Naive B cell (primary cell): ENCODE results near the gene LGI2. TPM values are rescaled to one million over a fixed set of nuclear protein-coding genes. Genes with fewer than 3 reads are reported as not detected.
"Not testable (repeated sequence)": the region's sequence is repeated elsewhere in the genome, so short reads cannot be mapped to it uniquely, and the experiment has no call there.

Experiments used
- ATAC-seq, 2 donors: fragments of 150-1000 bp; cut with Tn5 transposase; 2 replicates each; pipeline ENCODE4 v1.10.0; 2021; ENCODE audit warnings: low read depth in 2 of 2, mild to moderate bottlenecking in 2 of 2, moderate library complexity in 2 of 2
- DNase-seq: peaks from one replicate; pipeline ENCODE4 v3.0.0; 2022
- H3K27ac Mint-ChIP-seq, 6 donors: one replicate each; pipeline ENCODE4 v1.8.0; 2020 to 2022; ENCODE audit warnings: mild to moderate bottlenecking in 6 of 6, mixed read lengths in 6 of 6, moderate library complexity in 5 of 6, inconsistent platforms in 2 of 6
- H3K27me3 Mint-ChIP-seq, 3 donors: one replicate each; pipeline ENCODE4 v1.8.0; 2021 to 2022; ENCODE audit warnings: mixed read lengths in 3 of 3, mild to moderate bottlenecking in 1 of 3
- H3K36me3 Mint-ChIP-seq, 2 donors: one replicate each; pipeline ENCODE4 v1.8.0; 2020 to 2022; ENCODE audit warnings: mixed read lengths in 2 of 2, inconsistent platforms in 1 of 2, mild to moderate bottlenecking in 1 of 2
- H3K4me1 Mint-ChIP-seq, 3 donors: one replicate each; pipeline ENCODE4 v1.8.0; 2020 to 2022; ENCODE audit warnings: mixed read lengths in 3 of 3, inconsistent platforms in 1 of 3, mild to moderate bottlenecking in 1 of 3, moderate library complexity in 1 of 3
- H3K4me3 Mint-ChIP-seq, 8 donors: one replicate each; pipeline ENCODE4 v1.8.0; 2020 to 2022; ENCODE audit warnings: mild to moderate bottlenecking in 8 of 8, mixed read lengths in 8 of 8, moderate library complexity in 8 of 8, inconsistent platforms in 2 of 8
- H3K9me3 Mint-ChIP-seq, 7 donors: one replicate each; pipeline ENCODE4 v1.8.0; 2020 to 2022; ENCODE audit warnings: mixed read lengths in 7 of 7, mild to moderate bottlenecking in 5 of 7, inconsistent platforms in 2 of 7, moderate library complexity in 1 of 7
- polyA plus RNA-seq, 6 donors: library from polyadenylated mRNA; unstranded; fragments of 300-500 nt; fragmentation: Illumina TruSeq; gene quantifications; one replicate each; pipeline ENCODE4 v1.2.3, GENCODE V29; 2021; ENCODE audit warnings: low read depth in 6 of 6

Gene LGI2
- not detected for polyA plus RNA-seq

- ATAC-seq (no peak), DNase-seq (no peak)
- Mint-ChIP-seq H3K36me3 (peaks cover 0 to 8% of the 10 kb centered on the region in 2 donors), H3K4me3 (peak within 1 kb of the TSS in 6 of 8 donors; percentile 18 to 66 (median 50)), H3K27me3 (peaks cover 67 to 78% (median 67%) of the 10 kb centered on the region in 3 donors), H3K27ac (no peak within 1 kb of the TSS), H3K4me1 (peaks cover 5 to 11% (median 6%) of the 10 kb centered on the region in 3 donors), H3K9me3 (peaks cover 6 to 17% (median 12%) of the 10 kb centered on the region in 7 donors)
These were observed at the start of gene LGI2 for GRCh38 chr4:25030277-25031076. TSS of gene LGI2 (minus strand) at chr4:25030946. CDS start at chr4:25030693, 253 bp downstream.

DNA sequence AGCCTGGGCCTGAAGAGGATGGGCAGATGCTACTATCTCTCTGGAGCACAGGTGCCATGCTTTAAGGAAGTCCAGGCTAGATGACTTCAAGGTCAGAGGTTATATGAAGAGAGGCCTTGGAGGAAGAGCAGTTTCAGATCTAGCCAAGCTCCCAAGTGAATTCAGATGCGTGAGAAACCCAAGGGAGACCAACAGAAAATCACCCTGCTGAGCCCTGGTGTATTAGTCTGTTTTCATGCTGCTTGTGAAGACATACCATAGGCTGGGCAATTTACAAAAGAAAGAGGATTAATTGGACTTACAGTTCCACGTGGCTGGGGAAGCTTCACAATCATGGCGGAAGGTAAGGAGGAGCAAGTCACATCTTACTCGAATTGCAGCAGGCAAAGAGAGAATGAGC is 47.8 kb upstream of the LGI2 start:
- Mint-ChIP-seq H3K27ac (no peak overlapping the region), H3K27me3 (peaks cover 8 to 39% (median 25%) of the 10 kb centered on the region in 3 donors), H3K9me3 (peaks cover 0 to 10% (median 1%) of the 10 kb centered on the region in 7 donors), H3K36me3 (no peaks in the 10 kb centered on the region), H3K4me3 (no peak overlapping the region), H3K4me1 (no peaks in the 10 kb centered on the region)
- ATAC-seq (no peak), DNase-seq (no peak)

GRCh38 chr4:25076625-25077398 is 46.1 kb upstream of the LGI2 start:
- DNase-seq: no peak
- H3K9me3 Mint-ChIP-seq: peaks cover 0 to 13% (median 7%) of the 10 kb centered on the region in 7 donors
- peaks cover 6 to 33% (median 25%) of the 10 kb centered on the region in 3 donors for H3K27me3 Mint-ChIP-seq
- no peak overlapping the region for H3K27ac Mint-ChIP-seq
- H3K4me1 Mint-ChIP-seq: no peaks in the 10 kb centered on the region
- H3K4me3 Mint-ChIP-seq: no peak overlapping the region
- ATAC-seq: no peak
- H3K36me3 Mint-ChIP-seq: no peaks in the 10 kb centered on the region

- H3K27me3 Mint-ChIP-seq: peaks cover 8 to 30% (median 27%) of the 10 kb centered on the region in 3 donors
- ATAC-seq (no peak), DNase-seq (no peak)
- no peak overlapping the region for H3K27ac Mint-ChIP-seq
- no peak overlapping the region for H3K4me3 Mint-ChIP-seq
- peaks cover 0 to 13% (median 7%) of the 10 kb centered on the region in 7 donors for H3K9me3 Mint-ChIP-seq
- no peaks in the 10 kb centered on the region for H3K36me3 Mint-ChIP-seq
- no peaks in the 10 kb centered on the region for H3K4me1 Mint-ChIP-seq
These were observed 45.1 kb upstream of the LGI2 start for GRCh38 chr4:25075851-25076250.

DNA sequence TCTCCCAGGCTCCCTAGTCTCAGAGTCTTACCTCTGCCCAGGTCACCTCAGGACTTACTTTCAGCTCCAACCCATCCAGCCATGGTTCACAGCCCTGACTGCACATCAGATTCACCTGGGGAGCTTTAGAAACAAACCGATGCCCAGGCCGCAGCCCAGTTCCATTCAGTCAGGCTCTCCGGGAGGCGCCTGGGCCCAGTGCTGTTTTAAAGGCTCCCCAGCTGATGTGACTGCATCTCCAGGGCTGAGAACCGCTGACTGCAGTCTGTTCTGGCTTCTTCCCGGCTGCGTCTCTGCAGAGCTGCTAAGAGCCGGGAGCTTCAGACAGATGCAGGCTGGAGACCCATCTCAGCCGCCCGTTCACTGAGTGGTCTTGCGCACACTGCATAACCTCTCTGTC is 44.4 kb upstream of the LGI2 start:
- Mint-ChIP-seq H3K9me3 (peaks cover 0 to 13% (median 7%) of the 10 kb centered on the region in 7 donors), H3K4me1 (no peaks in the 10 kb centered on the region), H3K4me3 (no peak overlapping the region), H3K27me3 (peaks cover 8 to 35% (median 31%) of the 10 kb centered on the region in 3 donors), H3K36me3 (no peaks in the 10 kb centered on the region), H3K27ac (no peak overlapping the region)
- no peak for DNase-seq
- ATAC-seq: no peak

- peaks cover 17 to 19% (median 18%) of the 10 kb centered on the region in 3 donors for H3K27me3 Mint-ChIP-seq
- ATAC-seq (no peak), DNase-seq (no peak)
- H3K27ac Mint-ChIP-seq: no peak overlapping the region
- peaks cover 0 to 13% (median 6%) of the 10 kb centered on the region in 7 donors for H3K9me3 Mint-ChIP-seq
- H3K4me3 Mint-ChIP-seq: no peak overlapping the region
- no peaks in the 10 kb centered on the region for H3K4me1 Mint-ChIP-seq
- H3K36me3 Mint-ChIP-seq: no peaks in the 10 kb centered on the region
These were observed 39.8 kb upstream of the LGI2 start for GRCh38 chr4:25070545-25070944.

DNA sequence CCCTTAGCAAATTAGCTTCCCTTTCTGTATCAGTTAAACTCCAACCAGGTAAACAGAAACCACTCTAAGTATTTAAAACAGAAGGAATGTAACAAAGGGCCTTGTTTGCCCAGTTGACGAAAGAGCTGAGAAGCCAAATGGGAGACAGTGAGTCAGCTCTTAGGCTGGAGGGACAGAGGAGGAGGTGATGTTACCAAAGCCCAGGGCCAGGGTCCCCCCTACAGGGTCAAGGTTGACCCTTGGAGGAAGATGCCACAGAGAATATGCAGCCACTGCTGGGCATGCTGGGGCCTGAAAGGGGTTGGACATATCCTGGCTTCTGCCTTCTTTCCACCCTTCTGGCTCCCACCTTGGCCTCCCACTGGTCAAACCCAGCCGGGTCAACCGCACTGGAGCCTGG is 38.3 kb upstream of the LGI2 start:
- H3K27me3 Mint-ChIP-seq: peaks cover 15 to 17% (median 16%) of the 10 kb centered on the region in 3 donors
- H3K9me3 Mint-ChIP-seq: peaks cover 0 to 12% (median 5%) of the 10 kb centered on the region in 7 donors
- no peak overlapping the region for H3K4me3 Mint-ChIP-seq
- ATAC-seq: no peak
- no peaks in the 10 kb centered on the region for H3K36me3 Mint-ChIP-seq
- no peak overlapping the region for H3K27ac Mint-ChIP-seq
- DNase-seq: no peak
- no peaks in the 10 kb centered on the region for H3K4me1 Mint-ChIP-seq

DNA sequence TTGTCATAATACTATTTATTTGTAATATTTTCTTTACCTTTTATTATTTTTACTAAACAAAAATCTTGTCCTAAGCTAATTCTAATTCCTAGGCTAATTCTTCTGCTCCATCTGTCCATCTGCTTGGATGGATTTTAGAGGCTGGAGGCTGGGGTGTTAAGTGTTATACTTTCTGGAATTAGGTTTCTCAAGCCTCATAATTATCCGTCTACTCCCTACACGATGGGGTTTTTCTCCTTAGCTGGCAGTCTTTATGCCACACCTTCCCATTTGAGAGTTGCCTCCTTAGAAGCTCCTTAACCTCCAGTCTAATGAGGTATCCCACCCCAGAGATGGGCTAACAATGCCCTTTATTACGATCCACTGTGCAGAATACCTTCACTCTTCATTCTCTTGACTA is 37.6 kb upstream of the LGI2 start:
- Mint-ChIP-seq H3K9me3 (peaks cover 0 to 12% (median 3%) of the 10 kb centered on the region in 7 donors), H3K27me3 (peaks cover 15 to 17% (median 16%) of the 10 kb centered on the region in 3 donors), H3K4me3 (no peak overlapping the region), H3K36me3 (no peaks in the 10 kb centered on the region), H3K27ac (no peak overlapping the region), H3K4me1 (no peaks in the 10 kb centered on the region)
- DNase-seq (no peak), ATAC-seq (no peak)

GRCh38 chr4:25065932-25066590 is 35.3 kb upstream of the LGI2 start:
- Mint-ChIP-seq H3K9me3 (peaks cover 0 to 8% (median 0%) of the 10 kb centered on the region in 7 donors), H3K27ac (no peak overlapping the region), H3K4me3 (no peak overlapping the region), H3K27me3 (peaks cover 15 to 26% (median 20%) of the 10 kb centered on the region in 3 donors), H3K4me1 (no peaks in the 10 kb centered on the region), H3K36me3 (no peaks in the 10 kb centered on the region)
- ATAC-seq (no peak), DNase-seq (no peak)

GRCh38 chr4:25065431-25065858 is 34.7 kb upstream of the LGI2 start:
- ATAC-seq: no peak
- Mint-ChIP-seq H3K27me3 (peaks cover 15 to 20% (median 20%) of the 10 kb centered on the region in 3 donors), H3K36me3 (no peaks in the 10 kb centered on the region), H3K4me1 (no peaks in the 10 kb centered on the region), H3K9me3 (peaks cover 0 to 8% (median 0%) of the 10 kb centered on the region in 7 donors), H3K4me3 (no peak overlapping the region), H3K27ac (no peak overlapping the region)
- no peak for DNase-seq

GRCh38 chr4:25064447-25064846 is 33.7 kb upstream of the LGI2 start:
- H3K9me3 Mint-ChIP-seq, H3K4me3 Mint-ChIP-seq, H3K36me3 Mint-ChIP-seq, ATAC-seq, H3K4me1 Mint-ChIP-seq, DNase-seq: not testable (repeated sequence)
- H3K27ac Mint-ChIP-seq: peak overlapping the region in 1 of 6 donors; percentile 39
- peaks cover 11 to 25% (median 20%) of the 10 kb centered on the region in 3 donors for H3K27me3 Mint-ChIP-seq

- Mint-ChIP-seq H3K27ac (no peak overlapping the region), H3K4me3 (peak overlapping the region in 1 of 8 donors; percentile 37), H3K9me3 (peaks cover 0 to 13% (median 2%) of the 10 kb centered on the region in 7 donors), H3K4me1 (no peaks in the 10 kb centered on the region), H3K27me3 (peaks cover 11 to 21% (median 18%) of the 10 kb centered on the region in 3 donors), H3K36me3 (no peaks in the 10 kb centered on the region)
- ATAC-seq: no peak
- no peak for DNase-seq
These were observed 32.4 kb upstream of the LGI2 start for GRCh38 chr4:25063116-25063515.

DNA sequence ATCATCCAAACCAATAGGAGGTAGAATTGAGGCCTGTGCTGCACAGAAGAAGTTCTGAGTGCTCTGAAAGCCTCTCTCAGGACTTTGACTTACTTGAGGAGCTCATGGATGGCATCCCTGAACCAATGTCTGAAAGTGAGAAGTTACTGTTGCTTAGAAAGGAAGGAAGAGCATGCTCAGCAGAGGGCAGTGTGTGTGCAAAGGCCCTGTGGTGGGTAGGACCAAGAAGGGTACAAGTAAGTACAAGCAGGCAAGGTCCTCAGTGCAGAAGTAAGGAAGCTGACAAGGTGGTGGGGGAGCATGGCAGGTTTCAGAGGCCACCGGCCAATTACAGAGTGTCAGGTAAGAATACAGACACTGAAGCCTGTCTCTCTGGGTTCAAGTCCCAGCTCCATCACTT is 31.4 kb upstream of the LGI2 start:
- H3K36me3 Mint-ChIP-seq: no peaks in the 10 kb centered on the region
- H3K27me3 Mint-ChIP-seq: peaks cover 7 to 28% (median 24%) of the 10 kb centered on the region in 3 donors
- H3K27ac Mint-ChIP-seq: peak overlapping the region in 1 of 6 donors; percentile 65
- H3K9me3 Mint-ChIP-seq: peaks cover 0 to 10% (median 2%) of the 10 kb centered on the region in 7 donors
- ATAC-seq (no peak), DNase-seq (no peak)
- H3K4me3 Mint-ChIP-seq: no peak overlapping the region
- no peaks in the 10 kb centered on the region for H3K4me1 Mint-ChIP-seq
